HepG2 (cell line): ENCODE measurements around the gene ADCY9. TPM values are rescaled to one million over a fixed set of nuclear protein-coding genes. Genes with fewer than 3 reads are reported as not detected.
A peak's percentile ranks its signal among the peaks of the same experiment; 100 is the strongest.

ENCODE experiments used
- ASH2L ChIP-seq: fragments of 300-600, 200-600 bp; sonication (generic); IDR thresholded peaks from 2 replicates; pipeline ENCODE4 v1.7.0; 2017; ENCODE audit warnings: low read depth, mild to moderate bottlenecking, moderate library complexity, mixed read lengths, low read length; ENCODE audit not compliant: insufficient read length
- ATF3 ChIP-seq: sonication (generic); formaldehyde crosslinking; IDR thresholded peaks from 2 replicates; pipeline ENCODE4 v1.4.0; 2020; ENCODE audit warnings: missing genetic modification reagents
- BRF2 ChIP-seq: sonication (generic); formaldehyde crosslinking; IDR thresholded peaks from 2 replicates; pipeline ENCODE4 v1.8.1; 2022; ENCODE audit warnings: mild to moderate bottlenecking, missing genetic modification reagents
- MAFK ChIP-seq, 2 experiments: IDR thresholded peaks in 1 of 2; conservative IDR thresholded peaks in 1 of 2; 2 replicates each; pipeline ENCODE4 v1.6.1; 2011; ENCODE audit warnings: improper control_type of control experiment in 2 of 2, low read length in 2 of 2
- NFE2 ChIP-seq: sonication (generic); formaldehyde crosslinking; IDR thresholded peaks from 2 replicates; pipeline ENCODE4 v1.4.0; 2020; ENCODE audit warnings: missing genetic modification reagents
- PRDM10 ChIP-seq: sonication (generic); formaldehyde crosslinking; IDR thresholded peaks from 2 replicates; pipeline ENCODE4 v1.4.0; 2020; ENCODE audit warnings: low read depth, missing genetic modification reagents
- PTBP1 ChIP-seq: fragments of 200-400 bp; formaldehyde crosslinking; IDR thresholded peaks from 2 replicates; pipeline ENCODE4 v1.6.1; 2018; ENCODE audit warnings: low read length, low read depth; ENCODE audit not compliant: poor library complexity, severe bottlenecking
- RARA ChIP-seq: IDR thresholded peaks from 2 replicates; pipeline ENCODE4 v1.6.1; 2016; ENCODE audit warnings: missing genetic modification reagents, missing compliant biosample characterization
- REXO4 ChIP-seq: sonication (generic); formaldehyde crosslinking; IDR thresholded peaks from 2 replicates; pipeline ENCODE4 v1.8.0; 2022; ENCODE audit warnings: missing genetic modification reagents, mild to moderate bottlenecking, borderline replicate concordance
- ZMYM3 ChIP-seq: sonication (generic); formaldehyde crosslinking; IDR thresholded peaks from 2 replicates; pipeline ENCODE4 v1.5.1; 2020; ENCODE audit warnings: mild to moderate bottlenecking, missing genetic modification reagents
- ZNF101 ChIP-seq: sonication (generic); formaldehyde crosslinking; IDR thresholded peaks from 2 replicates; pipeline ENCODE4 v1.4.0; 2020; ENCODE audit warnings: mild to moderate bottlenecking, low read depth, missing genetic modification reagents, borderline replicate concordance
- ZNF263 ChIP-seq: sonication (generic); formaldehyde crosslinking; IDR thresholded peaks from 2 replicates; pipeline ENCODE4 v1.4.0; 2020; ENCODE audit warnings: missing genetic modification reagents
- ZNF30 ChIP-seq: sonication (generic); formaldehyde crosslinking; IDR thresholded peaks from 2 replicates; pipeline ENCODE4 v1.5.0; 2020; ENCODE audit warnings: mild to moderate bottlenecking, missing genetic modification reagents
- ZNF670 ChIP-seq: sonication (generic); formaldehyde crosslinking; IDR thresholded peaks from 2 replicates; pipeline ENCODE4 v1.8.0; 2022; ENCODE audit warnings: mild to moderate bottlenecking, missing genetic modification reagents, borderline replicate concordance
- ZNF709 ChIP-seq: sonication (generic); formaldehyde crosslinking; IDR thresholded peaks from 2 replicates; pipeline ENCODE4 v1.5.0; 2020; ENCODE audit warnings: mild to moderate bottlenecking, missing genetic modification reagents
- polyA plus RNA-seq, 8 experiments: library from polyadenylated mRNA; depleted of rRNA in 3 of 8; stranded (reverse) in 7 of 8; unstranded in 1 of 8; fragments of >200 nt; fragmentation: Illumina TruSeq in 4 of 8; extraction: Trizol in 4 of 8; gene quantifications; 2 replicates each; pipeline versions ENCODE4 v1.2.1 to v1.2.3, GENCODE V29; 2011 to 2016; ENCODE audit warnings: low read depth in 4 of 8, missing spikeins in 1 of 8, mixed read lengths in 1 of 8; ENCODE audit not compliant: insufficient read depth in 1 of 8
- total RNA-seq, 5 experiments: library from RNA; depleted of rRNA; stranded (reverse); fragments of >200 nt; fragmentation: Illumina TruSeq; extraction: Trizol; gene quantifications; 2 replicates each; pipeline ENCODE4 v1.2.3, GENCODE V29; 2016; ENCODE audit warnings: low read depth in 1 of 5
- TF ChIP-seq, protein P1 (sequence below): fragments of 450-650 bp; IDR thresholded peaks from 2 replicates; pipeline ENCODE4 v1.6.1; 2017; ENCODE audit warnings: mild to moderate bottlenecking

ADCY9 gene
- total and polyA plus RNA-seq, 2 of the 13 experiments (the other 11 are each of a cell fraction or from before 2014, with no cell fraction given): 11.2 to 13.9 TPM

GRCh38 chr16:4015275-4016004 lies 100.8 kb downstream of the ADCY9 start (continued):
- TF ChIP-seq ATF3 (peak; percentile 80), ZNF101 (CRISPR knock-in tag) (no peak), ZNF709 (CRISPR knock-in tag) (no peak), ZNF670 (CRISPR knock-in tag) (no peak), BRF2 (no peak), NFE2 (CRISPR knock-in tag) (no peak), REXO4 (CRISPR knock-in tag) (no peak), ZNF30 (no peak), PRDM10 (CRISPR knock-in tag) (no peak), PTBP1 (no peak), ZMYM3 (CRISPR knock-in tag) (no peak; the same call in 1 of the 2 replicates), RARA (peak; percentile 88), ASH2L (peak; percentile 95), MAFK (conservative IDR thresholded peaks at IDR 0.05 in 1 of 2, IDR thresholded peaks at IDR 0.05 in 1 of 2; ENCODE audit: low read length in 2 of 2) (no peak), ZNF263 (CRISPR knock-in tag) (no peak)
- TF ChIP-seq, protein P1, sequence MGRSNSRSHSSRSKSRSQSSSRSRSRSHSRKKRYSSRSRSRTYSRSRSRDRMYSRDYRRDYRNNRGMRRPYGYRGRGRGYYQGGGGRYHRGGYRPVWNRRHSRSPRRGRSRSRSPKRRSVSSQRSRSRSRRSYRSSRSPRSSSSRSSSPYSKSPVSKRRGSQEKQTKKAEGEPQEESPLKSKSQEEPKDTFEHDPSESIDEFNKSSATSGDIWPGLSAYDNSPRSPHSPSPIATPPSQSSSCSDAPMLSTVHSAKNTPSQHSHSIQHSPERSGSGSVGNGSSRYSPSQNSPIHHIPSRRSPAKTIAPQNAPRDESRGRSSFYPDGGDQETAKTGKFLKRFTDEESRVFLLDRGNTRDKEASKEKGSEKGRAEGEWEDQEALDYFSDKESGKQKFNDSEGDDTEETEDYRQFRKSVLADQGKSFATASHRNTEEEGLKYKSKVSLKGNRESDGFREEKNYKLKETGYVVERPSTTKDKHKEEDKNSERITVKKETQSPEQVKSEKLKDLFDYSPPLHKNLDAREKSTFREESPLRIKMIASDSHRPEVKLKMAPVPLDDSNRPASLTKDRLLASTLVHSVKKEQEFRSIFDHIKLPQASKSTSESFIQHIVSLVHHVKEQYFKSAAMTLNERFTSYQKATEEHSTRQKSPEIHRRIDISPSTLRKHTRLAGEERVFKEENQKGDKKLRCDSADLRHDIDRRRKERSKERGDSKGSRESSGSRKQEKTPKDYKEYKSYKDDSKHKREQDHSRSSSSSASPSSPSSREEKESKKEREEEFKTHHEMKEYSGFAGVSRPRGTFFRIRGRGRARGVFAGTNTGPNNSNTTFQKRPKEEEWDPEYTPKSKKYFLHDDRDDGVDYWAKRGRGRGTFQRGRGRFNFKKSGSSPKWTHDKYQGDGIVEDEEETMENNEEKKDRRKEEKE: no peak
